OCI-LY3 (cell line): Measurements from ENCODE around the gene B3GALNT2.

ENCODE experiments used
- H2AFZ ChIP-seq: fragments of 200-600, 300-600 bp; shearing (Covaris generic); 2 replicates; pipeline ENCODE4 v1.6.0; 2014; ENCODE audit warnings: antibody characterized with exemption, low read depth, low read length
- H3K27ac ChIP-seq: fragments of 200-600, 300-600 bp; sonication (generic); 2 replicates; pipeline ENCODE4 v1.5.1; 2014; ENCODE audit warnings: mild to moderate bottlenecking, low read length, moderate library complexity, mixed read lengths
- H3K27me3 ChIP-seq: fragments of 200-600, 300-600 bp; sonication (generic); 2 replicates; pipeline ENCODE4 v1.6.1; 2014; ENCODE audit warnings: low read depth, low read length, mixed read lengths
- H3K36me3 ChIP-seq: fragments of 200-600, 300-600 bp; sonication (generic); replicated peaks from 2 replicates; pipeline ENCODE3; 2014; ENCODE audit warnings: low read depth, low read length, mixed read lengths
- H3K4me1 ChIP-seq: fragments of 300-600, 200-600 bp; sonication (generic); 2 replicates; pipeline ENCODE4 v1.6.1; 2014; ENCODE audit warnings: low read length, mixed read lengths
- H3K4me2 ChIP-seq: fragments of 200-600, 300-600 bp; sonication (generic); 2 replicates; pipeline ENCODE4 v1.6.1; 2014; ENCODE audit warnings: low read length, mixed read lengths
- H3K4me3 ChIP-seq: fragments of 300-600, 200-600 bp; sonication (generic); 2 replicates; pipeline ENCODE4 v1.5.1; 2014; ENCODE audit warnings: antibody characterized with exemption, mild to moderate bottlenecking, low read length, moderate library complexity
- H3K79me2 ChIP-seq: fragments of 300-600, 200-600 bp; shearing (Covaris generic); 2 replicates; pipeline ENCODE4 v1.6.1; 2014; ENCODE audit warnings: mild to moderate bottlenecking, low read length, mixed read lengths
- H3K9ac ChIP-seq: fragments of 300-600, 200-600 bp; shearing (Covaris generic); 2 replicates; pipeline ENCODE4 v1.6.0; 2014; ENCODE audit warnings: mild to moderate bottlenecking, low read length, moderate library complexity
- H3K9me3 ChIP-seq: fragments of 200-600, 300-600 bp; shearing (Covaris generic); 2 replicates; pipeline ENCODE4 v1.6.1; 2014; ENCODE audit warnings: low read length, mixed read lengths; ENCODE audit not compliant: insufficient read depth
- H4K20me1 ChIP-seq: fragments of 200-600, 300-600 bp; sonication (generic); 2 replicates; pipeline ENCODE4 v1.6.1; 2016; ENCODE audit warnings: low read length, mixed read lengths; ENCODE audit not compliant: insufficient read depth
- CTCF ChIP-seq: fragments of 200-600, 300-600 bp; sonication (generic); IDR thresholded peaks from 2 replicates; pipeline ENCODE4 v1.5.1; 2014; ENCODE audit warnings: antibody characterized with exemption, low read length, low read depth
- EZH2phosphoT487 ChIP-seq: fragments of 200-600 bp; shearing (Covaris generic); IDR thresholded peaks from 2 replicates; pipeline ENCODE4 v1.6.1; 2018; ENCODE audit warnings: antibody characterized with exemption, mixed run types, low read depth

The B3GALNT2 gene

DNA sequence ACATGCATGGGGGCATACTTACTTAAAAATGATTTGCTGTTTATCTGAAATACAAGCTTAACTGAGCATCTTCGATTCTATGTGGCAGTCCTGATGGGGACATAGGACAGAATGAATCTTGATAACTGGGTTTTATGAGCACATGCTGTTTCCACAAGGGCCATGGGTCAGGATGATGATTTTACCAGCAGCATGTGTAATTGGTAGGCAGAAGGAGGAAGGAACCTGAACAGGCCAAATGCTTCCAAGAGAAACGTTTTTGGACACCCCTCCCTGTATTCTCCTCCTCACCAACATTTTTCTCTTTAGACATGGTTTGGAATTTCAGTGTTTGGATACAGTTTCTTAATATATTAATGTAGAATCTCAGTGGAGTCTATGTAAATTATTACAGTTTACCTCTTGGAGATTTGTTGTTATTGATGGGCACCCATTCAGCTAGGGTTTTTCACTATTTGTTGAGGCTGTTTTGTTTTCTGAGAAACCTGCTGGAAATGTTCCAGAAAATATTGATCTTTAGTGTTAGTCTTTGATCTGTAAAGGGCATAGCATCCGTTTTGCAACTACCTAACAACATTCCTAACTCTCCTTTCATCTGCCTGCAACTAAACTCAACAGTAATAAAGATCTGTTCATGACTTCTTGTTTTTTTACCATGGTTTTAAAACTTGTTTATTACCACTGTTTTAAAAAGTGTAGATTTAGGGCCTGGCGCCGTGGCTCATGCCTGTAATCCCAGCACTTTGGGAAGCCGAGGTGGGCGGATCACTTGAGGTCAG is 95.0 kb downstream of the B3GALNT2 start:
- no peak overlapping the region for H3K27ac ChIP-seq
- no peaks in the 10 kb centered on the region for H3K79me2 ChIP-seq
- H3K9ac ChIP-seq, result no peak overlapping the region
- H4K20me1 ChIP-seq, result no peaks in the 10 kb centered on the region
- H3K4me1 ChIP-seq, result no peaks in the 10 kb centered on the region
- no peak overlapping the region for H2AFZ ChIP-seq
- no peaks in the 10 kb centered on the region for H3K27me3 ChIP-seq
- no peak overlapping the region for H3K4me2 ChIP-seq
- H3K4me3 ChIP-seq, result no peak overlapping the region
- H3K36me3 ChIP-seq, result peaks cover under 1% of the 10 kb centered on the region
- H3K9me3 ChIP-seq, result no peaks in the 10 kb centered on the region
- TF ChIP-seq CTCF (no peak), EZH2phosphoT487 (no peak)

DNA sequence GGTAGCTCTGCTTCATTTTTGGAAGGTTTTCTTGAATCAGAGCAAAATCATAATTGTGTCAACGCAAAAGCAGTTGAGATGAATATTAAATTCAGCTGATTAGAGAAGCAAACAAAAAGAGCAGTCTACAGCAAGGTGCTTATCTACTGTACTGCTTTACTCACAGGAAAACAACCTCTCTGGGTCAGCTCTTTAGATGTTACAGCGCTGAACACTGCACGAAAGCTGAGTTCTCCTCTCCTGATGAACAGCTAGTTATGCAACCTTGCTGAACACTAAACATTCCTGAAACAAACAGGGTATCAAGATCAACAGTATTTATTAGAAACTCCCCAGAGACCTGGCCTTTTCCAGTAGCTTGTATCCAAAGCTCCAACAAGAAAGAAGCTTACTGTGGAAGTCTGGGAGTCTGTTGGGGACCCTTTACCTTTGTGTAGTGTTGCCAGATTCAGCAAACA is 95.7 kb downstream of the B3GALNT2 start:
- Histone ChIP-seq H3K4me1 (no peaks in the 10 kb centered on the region), H4K20me1 (no peaks in the 10 kb centered on the region), H3K27ac (no peak overlapping the region)

GRCh38 chr1:235407419-235407818 is 96.8 kb downstream of the B3GALNT2 start:
- Histone ChIP-seq H3K79me2 (no peaks in the 10 kb centered on the region), H3K27ac (no peak overlapping the region)

More for the DNA sequence above, 95.7 kb downstream of the B3GALNT2 start:
- no peak overlapping the region for H3K4me2 ChIP-seq
- TF ChIP-seq CTCF (no peak), EZH2phosphoT487 (no peak)
- no peak overlapping the region for H3K4me3 ChIP-seq
- H3K27me3 ChIP-seq, result no peaks in the 10 kb centered on the region
- H3K9me3 ChIP-seq, result no peaks in the 10 kb centered on the region
- no peaks in the 10 kb centered on the region for H3K79me2 ChIP-seq
- no peak overlapping the region for H2AFZ ChIP-seq
- H3K9ac ChIP-seq, result no peak overlapping the region
- no peaks in the 10 kb centered on the region for H3K36me3 ChIP-seq

GRCh38 chr1:235404190-235404589 is 100.1 kb downstream of the B3GALNT2 start:
- Histone ChIP-seq H4K20me1 (no peaks in the 10 kb centered on the region), H2AFZ (no peak overlapping the region), H3K36me3 (no peaks in the 10 kb centered on the region), H3K27me3 (no peaks in the 10 kb centered on the region), H3K79me2 (no peaks in the 10 kb centered on the region), H3K27ac (no peak overlapping the region), H3K9me3 (no peaks in the 10 kb centered on the region), H3K4me2 (no peak overlapping the region), H3K4me3 (no peak overlapping the region), H3K9ac (no peak overlapping the region), H3K4me1 (no peaks in the 10 kb centered on the region)
- no peak for TF ChIP-seq CTCF
- no peak for TF ChIP-seq EZH2phosphoT487

More at GRCh38 chr1:235407419-235407818, 96.8 kb downstream of the B3GALNT2 start:
- no peaks in the 10 kb centered on the region for H4K20me1 ChIP-seq
- H3K4me1 ChIP-seq, result no peaks in the 10 kb centered on the region
- H3K4me2 ChIP-seq, result no peak overlapping the region
- no peaks in the 10 kb centered on the region for H3K27me3 ChIP-seq
- TF ChIP-seq CTCF (no peak), EZH2phosphoT487 (no peak)
- no peak overlapping the region for H2AFZ ChIP-seq
- H3K9me3 ChIP-seq, result no peaks in the 10 kb centered on the region
- H3K36me3 ChIP-seq, result no peaks in the 10 kb centered on the region
- no peak overlapping the region for H3K4me3 ChIP-seq
- H3K9ac ChIP-seq, result no peak overlapping the region
